Smooth muscle cell of bladder (primary cell): ENCODE data around the gene WNT8A. TPM values are rescaled to one million over a fixed set of nuclear protein-coding genes. Genes with fewer than 3 reads are reported as not detected.

ENCODE experiments used
- total RNA-seq: library from RNA; depleted of rRNA; stranded (reverse); fragments of >200 nt; gene quantifications from 2 replicates; pipeline ENCODE4 v1.2.3, GENCODE V29; 2014

The WNT8A gene, protein sequence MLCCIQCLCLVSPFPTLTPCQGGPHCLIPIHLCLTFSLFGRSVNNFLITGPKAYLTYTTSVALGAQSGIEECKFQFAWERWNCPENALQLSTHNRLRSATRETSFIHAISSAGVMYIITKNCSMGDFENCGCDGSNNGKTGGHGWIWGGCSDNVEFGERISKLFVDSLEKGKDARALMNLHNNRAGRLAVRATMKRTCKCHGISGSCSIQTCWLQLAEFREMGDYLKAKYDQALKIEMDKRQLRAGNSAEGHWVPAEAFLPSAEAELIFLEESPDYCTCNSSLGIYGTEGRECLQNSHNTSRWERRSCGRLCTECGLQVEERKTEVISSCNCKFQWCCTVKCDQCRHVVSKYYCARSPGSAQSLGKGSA
- total RNA-seq, result not detected in 2 replicates

DNA sequence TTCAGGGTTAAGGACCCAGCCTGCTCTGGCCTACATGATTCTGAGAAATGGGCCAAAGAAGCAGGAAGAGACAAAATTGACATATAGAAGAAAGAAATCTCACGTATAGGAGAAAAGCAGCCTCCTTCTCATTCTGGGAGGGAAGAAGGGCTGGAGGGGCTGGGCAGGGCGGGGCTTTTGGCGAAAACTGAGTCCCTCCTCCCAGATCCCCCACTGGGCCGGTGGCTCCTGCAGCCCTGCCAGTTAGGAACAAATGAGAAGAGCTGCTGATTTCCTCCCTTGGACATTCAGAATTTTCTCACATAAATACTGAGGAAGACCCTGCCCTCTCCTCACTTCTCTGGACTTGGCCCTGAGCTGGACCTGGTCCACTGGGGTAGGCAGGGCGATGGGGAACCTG lies at the start of gene WNT8A:
TSS of gene WNT8A (plus strand) at position 332 of the 400 bp plus-strand sequence. CDS start 95 bp downstream, outside the sequence.

DNA sequence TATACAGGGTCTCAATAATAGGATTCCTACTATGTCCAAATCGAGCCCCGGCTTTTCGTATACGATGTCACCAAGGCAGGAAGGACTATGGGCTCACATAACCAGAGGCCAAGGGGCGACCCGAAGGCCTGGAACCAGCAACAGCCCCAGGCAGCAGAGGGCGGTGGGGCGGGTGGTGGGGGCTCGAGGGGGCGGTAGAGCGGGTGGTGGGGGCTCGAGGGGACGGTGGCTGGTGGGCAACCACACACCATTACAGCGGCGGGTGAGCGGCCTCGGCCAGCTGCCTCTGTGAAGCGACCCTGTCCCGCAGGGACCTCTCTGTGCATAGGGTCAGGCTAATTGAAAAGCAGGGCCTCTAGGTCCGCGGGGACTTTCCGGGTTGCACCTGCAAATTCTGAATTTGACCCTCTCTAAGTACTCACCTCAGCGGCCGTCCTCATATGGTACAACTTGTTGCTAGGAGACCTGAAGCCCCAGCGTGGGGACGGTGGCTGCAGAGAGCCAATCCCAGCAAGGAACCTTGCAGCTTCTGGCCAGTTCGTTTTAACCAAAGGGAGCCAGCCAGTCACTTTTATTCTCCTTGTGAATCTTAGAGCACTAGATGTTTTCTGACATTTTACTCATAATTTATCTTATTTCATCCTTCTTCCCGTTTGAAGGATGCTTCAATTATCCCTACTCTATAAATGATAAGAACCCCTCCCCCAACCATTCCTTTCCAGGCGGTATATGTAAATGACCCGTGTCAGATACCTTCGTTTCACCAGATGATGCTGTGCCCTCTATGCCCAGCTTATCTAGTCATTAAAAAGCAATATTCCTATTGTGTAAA lies 55.3 kb downstream of the WNT8A start, which contains the start of gene NME5:
TSS of gene NME5 (minus strand) at position 480 of the 832 bp plus-strand sequence. CDS start 648 bp downstream, outside the sequence.

Other genes with a start within 250 kb of the WNT8A start
- gene MYOT, start 216.2 kb upstream of the WNT8A start, total RNA-seq, result not detected in 2 replicates
- 0.18 TPM in 1 of 2 replicates, not detected in the other for gene PKD2L2, start 194.6 kb upstream of the WNT8A start, total RNA-seq
- 9.1 and 13.1 TPM in 2 replicates for gene FAM13B, start 51.0 kb upstream of the WNT8A start, total RNA-seq
- 1.6 and 2.1 TPM in 2 replicates for gene NME5, start 55.4 kb downstream of the WNT8A start, total RNA-seq
- 28.0 and 28.4 TPM in 2 replicates for gene BRD8, start 94.6 kb downstream of the WNT8A start, total RNA-seq
- 8.8 and 9.1 TPM in 2 replicates for gene KIF20A, start 95.1 kb downstream of the WNT8A start, total RNA-seq
- gene CDC23, start 129.3 kb downstream of the WNT8A start, total RNA-seq, result 19.1 and 20.3 TPM in 2 replicates
- gene GFRA3, start 190.6 kb downstream of the WNT8A start, total RNA-seq, result not detected in 2 replicates
- gene CDC25C, start 247.8 kb downstream of the WNT8A start, total RNA-seq, result 0.55 and 1.1 TPM in 2 replicates